OCI-M2 (cell line): ENCODE measurements around the gene MRPL34.

Experiments
- DNase-seq: peaks from one replicate; lab custom pipeline; 2025; ENCODE audit not compliant: unreplicated experiment; lab: John Stamatoyannopoulos, UW

The MRPL34 gene

GRCh38 chr19:17340302-17340870 is 34.7 kb downstream of the MRPL34 start:
- no peak for DNase-seq

DNA sequence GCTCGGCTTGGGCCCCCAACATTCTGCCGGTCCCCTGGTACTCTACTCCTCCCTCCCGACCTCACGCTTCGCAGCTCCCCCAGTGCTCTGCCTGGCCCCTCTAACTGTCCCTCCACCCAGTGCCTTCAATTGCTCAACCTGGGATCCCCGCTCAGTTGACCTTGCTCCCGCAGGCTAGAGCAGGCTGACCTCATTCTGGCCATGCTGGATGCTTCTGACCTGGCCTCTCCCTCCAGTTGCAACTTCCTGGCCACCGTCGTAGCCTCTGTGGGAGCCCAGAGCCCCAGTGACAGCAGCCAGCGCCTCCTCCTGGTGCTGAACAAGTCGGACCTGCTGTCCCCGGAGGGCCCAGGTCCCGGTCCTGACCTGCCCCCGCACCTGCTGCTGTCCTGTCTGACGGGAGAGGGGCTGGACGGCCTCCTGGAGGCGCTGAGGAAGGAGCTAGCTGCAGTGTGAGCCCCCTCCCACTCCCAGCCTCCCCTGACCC is 35.2 kb downstream of the MRPL34 start:
- DNase-seq: no peak

DNA sequence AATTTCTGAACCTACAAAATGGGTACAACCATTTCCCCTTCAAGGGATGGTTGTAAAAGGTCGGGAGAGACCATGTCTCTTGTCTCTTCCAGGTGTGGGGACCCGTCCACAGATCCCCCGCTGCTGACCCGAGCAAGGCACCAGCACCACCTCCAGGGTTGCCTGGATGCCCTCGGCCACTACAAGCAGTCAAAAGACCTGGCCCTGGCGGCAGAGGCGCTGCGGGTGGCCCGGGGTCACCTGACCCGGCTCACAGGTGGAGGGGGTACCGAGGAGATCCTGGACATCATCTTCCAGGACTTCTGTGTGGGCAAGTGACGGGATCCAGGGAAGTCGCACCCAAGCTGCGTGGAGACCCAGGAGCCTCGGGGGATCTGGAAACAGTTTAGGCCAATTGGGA is 35.7 kb downstream of the MRPL34 start:
- no peak for DNase-seq

- DNase-seq: no peak
Measured at GRCh38 chr19:17341845-17342244, 36.2 kb downstream of the MRPL34 start.

DNA sequence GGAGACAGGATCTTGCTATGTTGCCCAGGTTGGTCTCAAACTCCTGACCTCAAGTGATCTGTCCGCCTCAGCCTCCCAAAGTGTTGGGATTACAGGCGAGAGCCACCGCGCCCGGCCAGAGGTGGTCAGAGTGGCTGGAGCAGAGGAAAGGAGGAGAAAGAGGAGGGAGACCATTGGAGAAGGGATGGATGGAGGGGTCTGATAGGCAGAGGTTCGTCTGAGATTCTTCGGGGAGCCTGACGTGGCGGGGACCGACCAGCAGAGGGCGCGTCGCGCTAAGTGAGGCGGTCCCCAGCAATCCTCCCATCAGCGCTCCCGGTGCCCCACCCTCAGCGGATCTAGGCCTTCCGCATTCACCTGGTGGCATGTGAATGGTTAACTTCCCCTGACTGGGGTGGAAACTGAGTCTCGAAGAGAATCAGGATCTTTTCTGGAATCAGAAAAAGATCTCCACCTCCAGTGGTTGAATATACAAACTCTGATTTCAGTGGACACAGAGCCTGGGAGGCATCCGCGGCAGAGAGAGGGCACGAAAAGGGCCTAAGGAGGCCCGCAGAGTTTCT is 40.5 kb downstream of the MRPL34 start:
- peak; percentile 40 for DNase-seq

GRCh38 chr19:17347361-17347760 is 41.7 kb downstream of the MRPL34 start:
- DNase-seq: no peak

GRCh38 chr19:17347877-17348276 is 42.2 kb downstream of the MRPL34 start:
- no peak for DNase-seq

DNA sequence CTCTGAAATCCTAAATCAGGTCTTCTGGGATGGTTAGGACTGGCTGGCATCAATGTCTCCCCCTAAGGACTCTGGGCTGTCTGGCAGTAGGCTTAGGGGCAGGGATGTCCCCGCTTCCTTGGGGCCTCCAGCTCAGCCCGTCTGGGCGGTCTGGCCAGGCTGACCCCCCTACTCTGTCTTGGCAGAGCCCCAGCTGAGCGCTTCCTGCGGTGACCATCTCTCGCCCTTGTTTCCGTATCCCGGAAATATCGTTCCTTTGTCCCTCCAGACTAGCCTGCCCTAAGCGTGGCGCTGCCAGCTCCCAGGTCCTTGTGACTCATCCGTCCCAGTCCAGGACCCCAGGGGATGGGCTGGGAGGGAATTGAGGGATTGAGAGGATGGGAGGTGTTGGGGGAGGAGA is 43.0 kb downstream of the MRPL34 start:
- DNase-seq: no peak

GRCh38 chr19:17351815-17352435 is 46.3 kb downstream of the MRPL34 start:
- no peak for DNase-seq

DNA sequence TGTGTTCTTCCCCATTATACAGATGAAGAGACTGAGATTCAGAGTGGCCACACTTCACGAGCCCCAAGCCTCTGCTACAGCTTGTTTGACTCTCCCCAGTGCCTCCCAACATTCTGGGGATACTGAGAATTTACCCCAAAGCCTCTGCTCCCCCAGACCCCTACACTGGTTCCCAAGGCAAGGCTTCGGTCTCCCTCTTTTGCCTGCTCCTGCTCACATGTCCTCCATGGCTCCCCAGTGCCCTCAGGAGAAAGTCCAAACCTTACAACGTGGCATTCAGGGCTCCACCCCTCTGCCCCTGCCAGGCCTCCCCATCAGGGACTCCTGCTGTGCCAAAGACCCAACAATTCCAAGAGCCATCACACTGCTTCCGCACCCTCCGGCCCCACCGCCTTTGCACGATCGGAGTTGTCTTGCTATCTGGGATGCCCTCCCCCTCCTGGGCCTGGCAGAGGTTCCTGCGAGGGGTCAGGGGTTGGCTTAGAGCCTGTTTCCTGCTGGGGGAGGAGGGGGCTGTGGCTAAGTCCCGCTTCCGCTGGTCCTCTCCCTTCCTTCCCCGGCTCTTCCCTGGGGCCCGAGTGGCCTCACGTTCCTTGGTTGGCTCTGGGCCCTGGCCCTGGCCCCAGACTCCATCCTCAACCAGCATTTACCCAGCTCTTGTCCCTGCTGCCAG is 47.1 kb downstream of the MRPL34 start:
- no peak for DNase-seq

GRCh38 chr19:17353386-17353785 is 47.7 kb downstream of the MRPL34 start:
- DNase-seq: no peak
